Activated T-cell treated with anti-CD3 and anti-CD28 coated beads, Interleukin-2, amount 50 U/mL, for 72 hours (primary cell): ENCODE measurements around the gene DHRS7B. TPM values are rescaled to one million over a fixed set of nuclear protein-coding genes. Genes with fewer than 3 reads are reported as not detected.

Source experiments
- ATAC-seq, 2 donors: fragments of 150-1000 bp; cut with Tn5 transposase; replicated peaks in 1 of 2; 2 replicates each; pipeline ENCODE4 v1.10.0; 2021; ENCODE audit warnings: moderate library complexity in 2 of 2, mild to moderate bottlenecking in 1 of 2
- DNase-seq, 2 donors: peaks; one replicate each; pipeline ENCODE4 v3.0.0; 2021 to 2022; ENCODE audit warnings: mixed read lengths in 1 of 2
- H3K27ac Mint-ChIP-seq: one replicate; pipeline ENCODE4 v1.8.0; 2022; ENCODE audit warnings: mild to moderate bottlenecking, moderate library complexity, mixed read lengths
- H3K27me3 Mint-ChIP-seq: one replicate; pipeline ENCODE4 v1.8.0; 2022; ENCODE audit warnings: low read depth, mixed read lengths
- H3K36me3 Mint-ChIP-seq, 2 donors: one replicate each; pipeline ENCODE4 v1.8.0; 2022; ENCODE audit warnings: mixed read lengths in 2 of 2, mild to moderate bottlenecking in 1 of 2; ENCODE audit not compliant: insufficient read depth in 2 of 2
- H3K4me1 Mint-ChIP-seq: one replicate; pipeline ENCODE4 v1.8.0; 2022; ENCODE audit warnings: low read depth, mixed read lengths
- H3K4me3 Mint-ChIP-seq, 2 donors: one replicate each; pipeline ENCODE4 v1.8.0; 2022; ENCODE audit warnings: mild to moderate bottlenecking in 2 of 2, mixed read lengths in 2 of 2, moderate library complexity in 2 of 2
- H3K9me3 Mint-ChIP-seq, 2 donors: one replicate each; pipeline ENCODE4 v1.8.0; 2022; ENCODE audit warnings: mixed read lengths in 2 of 2
- total RNA-seq, 2 donors: library from RNA; stranded (reverse); gene quantifications; one replicate each; pipeline ENCODE4 v1.2.3, GENCODE V29; 2022

DHRS7B gene
- total RNA-seq, 2 donors from 2014 or later: 19.5 to 21.4 TPM

DNA sequence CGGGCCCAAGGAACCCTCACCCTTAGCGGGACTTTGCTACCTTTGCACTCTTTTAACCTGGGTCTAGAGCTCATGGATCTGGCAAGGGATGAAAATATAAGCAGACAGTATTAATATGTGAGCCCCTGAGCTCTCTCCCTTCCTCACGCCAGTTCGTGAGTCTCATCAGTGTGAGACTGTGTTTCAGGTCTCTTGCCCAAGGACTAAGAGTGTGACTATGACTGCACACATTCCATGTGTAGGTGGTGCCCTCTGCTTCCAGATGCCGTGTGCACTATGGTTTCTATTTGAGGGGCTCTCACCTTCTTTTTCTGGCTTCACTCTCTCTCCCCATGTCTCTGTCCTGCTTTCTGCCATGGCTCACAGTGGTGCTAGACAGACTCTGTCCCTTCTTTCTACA is 40.5 kb downstream of the DHRS7B start:
- Mint-ChIP-seq H3K4me1 (peaks cover 21% of the 10 kb centered on the region), H3K27me3 (no peaks in the 10 kb centered on the region), H3K27ac (no peak overlapping the region), H3K4me3 (no peak overlapping the region), H3K36me3 (peaks cover 0 to 2% of the 10 kb centered on the region in 2 donors), H3K9me3 (no peaks in the 10 kb centered on the region)
- no peak for DNase-seq
- ATAC-seq: no peak

DNA sequence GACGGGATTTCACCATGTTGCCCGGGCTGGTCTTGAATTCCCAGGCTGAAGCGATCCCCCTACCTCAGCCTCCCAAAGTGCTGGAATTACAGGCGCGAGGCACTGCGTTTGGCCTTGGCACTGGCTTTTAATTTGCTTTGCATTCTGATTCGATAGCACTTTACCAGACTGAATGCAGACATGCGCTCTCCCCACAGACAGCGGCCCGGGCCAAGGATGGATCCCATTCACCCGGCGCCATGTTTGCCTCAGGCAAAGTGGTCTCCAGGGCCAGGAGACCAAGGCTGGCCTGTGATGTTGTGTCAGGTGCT is 41.7 kb downstream of the DHRS7B start:
- peaks cover 2 to 3% of the 10 kb centered on the region in 2 donors for H3K36me3 Mint-ChIP-seq
- no peak for DNase-seq
- H3K27ac Mint-ChIP-seq: no peak overlapping the region

DNA sequence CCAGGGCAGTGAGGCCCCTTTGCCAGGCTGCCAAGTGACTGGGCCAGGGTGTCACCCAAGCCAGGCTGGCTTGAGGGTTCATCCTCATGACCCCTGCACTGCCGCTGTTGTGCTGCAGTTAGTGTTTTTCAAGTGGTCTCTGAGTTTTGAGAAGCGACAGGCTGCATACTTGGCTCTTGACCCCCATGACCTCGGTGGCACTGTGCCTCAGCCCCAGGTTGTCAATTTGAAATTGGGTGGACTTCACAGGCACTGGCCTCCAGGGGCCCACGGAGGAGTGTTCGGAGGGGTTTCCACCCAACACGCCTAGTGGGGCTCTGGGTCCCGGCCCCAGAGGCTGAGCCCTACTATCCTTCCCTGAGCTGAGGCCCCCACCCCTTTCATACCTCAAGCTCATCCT is 42.7 kb downstream of the DHRS7B start:
- Mint-ChIP-seq H3K36me3 (peaks cover 3 to 6% of the 10 kb centered on the region in 2 donors), H3K4me3 (no peak overlapping the region), H3K27me3 (no peaks in the 10 kb centered on the region), H3K27ac (no peak overlapping the region), H3K9me3 (no peaks in the 10 kb centered on the region), H3K4me1 (peaks cover 21% of the 10 kb centered on the region)
- DNase-seq (no peak), ATAC-seq (no peak)

More for the DNA sequence above, 41.7 kb downstream of the DHRS7B start:
- Mint-ChIP-seq H3K4me3 (no peak overlapping the region), H3K9me3 (no peaks in the 10 kb centered on the region), H3K4me1 (peaks cover 21% of the 10 kb centered on the region), H3K27me3 (no peaks in the 10 kb centered on the region)
- ATAC-seq: no peak

DNA sequence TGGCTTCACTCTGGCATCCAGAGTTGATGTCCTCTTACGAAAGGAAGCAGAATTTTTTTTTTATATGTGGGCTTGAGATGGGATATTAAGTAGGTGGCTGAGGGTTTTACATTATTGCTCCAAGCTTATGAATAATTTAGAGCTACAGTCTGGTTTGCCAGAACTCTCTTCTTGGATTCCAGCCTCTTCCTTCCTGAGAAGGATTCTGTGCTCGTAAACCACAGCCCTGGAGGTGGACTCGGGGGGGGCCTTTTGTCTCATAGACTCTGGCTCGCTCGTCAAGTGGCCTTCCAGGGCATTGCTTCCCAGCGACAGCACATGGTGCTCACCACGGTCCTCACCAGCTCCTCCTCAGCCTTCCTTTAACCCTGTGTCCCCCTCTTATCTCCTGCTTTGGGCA is 44.0 kb downstream of the DHRS7B start:
- H3K4me3 Mint-ChIP-seq: no peak overlapping the region
- no peaks in the 10 kb centered on the region for H3K9me3 Mint-ChIP-seq
- DNase-seq (no peak), ATAC-seq (no peak)
- no peak overlapping the region for H3K27ac Mint-ChIP-seq
- H3K36me3 Mint-ChIP-seq: peaks cover 3 to 6% of the 10 kb centered on the region in 2 donors
- peaks cover 21% of the 10 kb centered on the region for H3K4me1 Mint-ChIP-seq
- no peaks in the 10 kb centered on the region for H3K27me3 Mint-ChIP-seq

DNA sequence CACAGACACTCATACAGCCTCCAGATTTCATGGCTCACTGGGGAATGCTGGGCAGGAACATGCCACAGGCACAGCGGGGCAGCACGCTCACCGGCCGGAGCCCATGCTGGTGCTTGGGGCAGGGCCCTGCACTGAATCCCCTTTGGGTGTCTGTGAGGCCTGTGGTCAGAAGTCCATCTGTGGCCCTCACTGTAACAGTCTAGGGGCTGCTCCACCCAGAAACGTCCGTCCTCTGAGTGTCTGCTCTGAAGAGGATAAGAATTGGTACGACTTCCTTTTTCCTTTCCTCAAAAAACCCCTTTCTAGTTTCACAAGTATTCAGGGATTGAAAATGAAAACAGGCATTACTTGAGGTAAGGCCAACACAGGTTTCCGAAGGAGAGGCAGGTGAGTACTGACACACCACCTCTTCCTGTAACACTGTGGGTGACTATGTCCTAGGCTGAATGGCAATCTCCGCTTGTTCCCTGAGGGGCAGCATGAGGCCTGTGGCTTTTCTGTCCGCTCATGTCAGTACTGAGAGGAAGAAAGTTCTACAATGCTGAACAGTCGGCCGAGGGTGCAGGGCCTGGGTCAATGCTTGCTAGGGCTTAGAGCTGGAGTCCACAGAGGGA is 44.7 kb downstream of the DHRS7B start:
- H3K4me3 Mint-ChIP-seq: no peak overlapping the region
- no peaks in the 10 kb centered on the region for H3K9me3 Mint-ChIP-seq
- no peaks in the 10 kb centered on the region for H3K27me3 Mint-ChIP-seq
- no peak for DNase-seq
- ATAC-seq: peak; percentile 36 to 60
- H3K27ac Mint-ChIP-seq: no peak overlapping the region
- peaks cover 3 to 6% of the 10 kb centered on the region in 2 donors for H3K36me3 Mint-ChIP-seq
- peaks cover 21% of the 10 kb centered on the region for H3K4me1 Mint-ChIP-seq

DNA sequence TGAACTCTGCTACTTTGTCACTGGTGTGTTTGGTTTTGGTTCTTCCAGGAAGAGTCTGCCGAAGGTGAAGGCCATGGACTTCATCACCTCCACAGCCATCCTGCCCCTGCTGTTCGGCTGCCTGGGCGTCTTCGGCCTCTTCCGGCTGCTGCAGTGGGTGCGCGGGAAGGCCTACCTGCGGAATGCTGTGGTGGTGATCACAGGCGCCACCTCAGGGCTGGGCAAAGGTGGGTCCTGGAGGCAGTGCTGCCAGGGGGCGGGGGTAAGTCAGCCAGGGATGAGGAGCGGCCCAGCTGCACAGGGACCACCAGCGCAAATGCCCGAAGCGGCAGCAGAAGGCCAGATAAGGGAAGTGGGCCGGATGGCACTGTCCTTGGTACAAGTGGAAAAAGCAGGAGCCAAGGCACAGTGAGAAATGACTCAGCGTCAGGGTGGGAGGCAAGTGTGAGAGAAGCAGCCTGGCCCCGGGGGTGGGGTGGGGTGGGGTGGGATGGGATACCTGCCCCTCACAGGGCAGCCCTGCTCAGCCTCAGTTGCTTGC is 45.3 kb downstream of the DHRS7B start:
- no peak for ATAC-seq
- Mint-ChIP-seq H3K36me3 (peaks cover 3 to 6% of the 10 kb centered on the region in 2 donors), H3K4me3 (no peak overlapping the region), H3K27me3 (no peaks in the 10 kb centered on the region), H3K27ac (no peak overlapping the region), H3K4me1 (peaks cover 21% of the 10 kb centered on the region), H3K9me3 (no peaks in the 10 kb centered on the region)
- no peak for DNase-seq

DNA sequence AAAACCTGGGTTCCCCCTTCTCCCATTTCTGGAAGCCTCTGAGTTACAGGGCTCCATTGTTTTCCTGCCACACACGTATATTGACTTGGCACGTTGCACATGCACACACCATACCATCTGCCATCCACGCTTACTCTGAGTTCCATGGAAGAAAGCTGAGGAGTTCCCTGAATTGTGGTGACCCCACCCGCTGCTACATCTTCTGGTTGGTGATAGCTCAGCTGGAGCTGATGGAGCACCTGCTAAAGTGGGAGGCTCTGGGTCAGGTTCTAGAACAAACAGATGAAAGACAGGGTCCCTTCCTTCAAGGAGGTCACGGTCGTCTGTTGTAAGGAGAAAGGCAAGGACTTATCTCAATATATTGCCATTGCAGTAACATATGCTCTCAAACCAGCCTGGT is 46.1 kb downstream of the DHRS7B start:
- no peak for DNase-seq

DNA sequence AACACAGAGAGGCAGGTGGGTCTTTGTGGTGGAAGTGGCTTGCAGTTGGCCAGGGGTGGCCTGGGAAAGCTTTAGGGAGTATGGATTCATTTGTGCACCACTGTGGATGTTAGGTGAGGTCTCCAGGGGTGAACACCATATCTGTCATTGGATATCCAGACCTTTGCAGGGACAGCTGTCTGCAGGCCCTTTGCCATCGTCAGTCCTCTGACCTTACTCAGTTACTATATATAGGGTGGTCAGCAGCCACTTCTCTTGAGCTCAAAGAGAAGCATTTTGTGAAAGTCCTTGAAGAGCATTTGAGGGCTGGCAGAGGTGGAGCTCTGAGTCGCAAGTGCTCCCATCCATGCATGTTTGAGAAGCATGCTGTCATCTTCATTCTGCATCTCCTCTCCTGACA is 46.8 kb downstream of the DHRS7B start:
- no peak for ATAC-seq
- Mint-ChIP-seq H3K4me3 (no peak overlapping the region), H3K9me3 (no peaks in the 10 kb centered on the region), H3K27ac (no peak overlapping the region), H3K27me3 (no peaks in the 10 kb centered on the region), H3K36me3 (peaks cover 3 to 6% of the 10 kb centered on the region in 2 donors), H3K4me1 (peaks cover 21% of the 10 kb centered on the region)
- no peak for DNase-seq

More for the DNA sequence above, 46.1 kb downstream of the DHRS7B start:
- Mint-ChIP-seq H3K36me3 (peaks cover 3 to 6% of the 10 kb centered on the region in 2 donors), H3K9me3 (no peaks in the 10 kb centered on the region), H3K27me3 (no peaks in the 10 kb centered on the region), H3K4me1 (peaks cover 21% of the 10 kb centered on the region), H3K27ac (no peak overlapping the region), H3K4me3 (no peak overlapping the region)
- ATAC-seq: no peak

DNA sequence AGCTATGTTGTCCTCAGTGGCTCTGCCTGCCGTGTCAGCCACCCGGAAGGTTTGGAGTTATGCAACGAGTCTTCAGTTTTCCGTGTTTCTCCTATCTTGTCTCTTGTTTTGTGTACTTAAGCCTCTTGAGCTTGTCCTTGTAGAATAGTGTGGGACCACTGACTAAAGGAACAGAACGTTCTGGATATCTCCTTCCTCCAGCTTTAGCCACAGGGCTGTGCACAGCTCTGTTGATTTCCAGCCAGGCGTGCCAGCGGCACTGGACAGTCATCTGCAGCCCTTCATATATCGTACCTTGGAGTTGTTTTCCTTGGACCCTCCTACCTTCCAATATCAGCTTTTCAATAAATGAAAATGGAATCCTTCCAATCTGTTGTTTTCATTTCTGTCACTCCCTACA is 47.4 kb downstream of the DHRS7B start:
- Mint-ChIP-seq H3K9me3 (no peaks in the 10 kb centered on the region), H3K36me3 (peaks cover 3 to 6% of the 10 kb centered on the region in 2 donors), H3K27me3 (no peaks in the 10 kb centered on the region), H3K4me1 (peaks cover 21% of the 10 kb centered on the region), H3K27ac (no peak overlapping the region), H3K4me3 (no peak overlapping the region)
- DNase-seq: no peak
- no peak for ATAC-seq

DNA sequence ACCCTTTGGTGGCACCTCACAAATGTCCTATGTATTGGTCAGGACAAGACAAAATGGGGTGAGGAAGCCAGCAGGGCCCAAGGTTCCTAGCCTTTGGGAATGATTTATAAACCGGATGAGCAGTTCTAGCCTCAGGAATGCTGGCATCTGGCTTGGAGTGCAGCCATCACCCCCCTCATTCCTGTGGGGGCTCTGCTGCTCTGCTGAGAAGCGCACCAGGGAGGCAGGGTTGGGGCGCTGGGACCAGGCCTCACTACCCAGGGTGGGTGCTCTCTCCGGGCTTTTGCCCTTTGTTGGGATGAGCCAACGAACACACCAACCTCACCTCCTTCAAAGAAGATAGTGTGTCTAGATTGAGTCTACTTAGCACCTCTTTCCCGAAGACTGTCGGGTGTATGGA is 47.9 kb downstream of the DHRS7B start:
- Mint-ChIP-seq H3K36me3 (peaks cover 3 to 6% of the 10 kb centered on the region in 2 donors), H3K27me3 (no peaks in the 10 kb centered on the region), H3K9me3 (no peaks in the 10 kb centered on the region), H3K27ac (no peak overlapping the region), H3K4me3 (no peak overlapping the region), H3K4me1 (peaks cover 21% of the 10 kb centered on the region)
- ATAC-seq (no peak), DNase-seq (no peak)

DNA sequence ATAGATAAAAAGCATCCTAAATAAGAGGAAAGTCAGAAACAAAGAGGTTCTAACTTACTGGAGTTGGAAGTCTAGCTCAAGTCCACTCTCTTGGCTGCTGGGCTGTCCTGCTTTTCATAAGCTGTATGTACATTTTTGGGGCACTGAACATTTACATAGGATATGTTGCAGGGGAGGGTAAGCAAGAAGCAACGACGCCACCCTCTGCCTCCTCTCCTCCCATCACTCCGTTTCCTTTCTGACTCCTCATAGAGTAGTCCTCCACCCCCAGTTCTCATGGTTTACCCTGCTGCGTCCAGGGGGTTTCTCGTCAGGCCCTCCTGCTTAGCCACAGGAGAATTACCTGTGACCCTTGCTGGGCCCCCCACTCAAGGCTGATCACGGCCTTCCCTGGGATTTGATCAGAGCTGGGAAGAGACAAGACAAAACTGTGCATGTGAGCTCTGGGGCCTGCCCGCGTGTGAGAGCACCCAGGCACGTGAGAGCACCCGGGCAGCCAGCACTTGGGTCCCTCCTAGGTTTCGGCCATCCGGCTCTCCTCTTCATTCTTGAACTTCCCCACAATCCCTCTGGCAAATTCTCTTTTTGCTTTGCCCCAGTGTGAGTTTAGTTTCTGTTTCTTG is 50.1 kb downstream of the DHRS7B start:
- no peak for DNase-seq
- ATAC-seq: no peak
- H3K27ac Mint-ChIP-seq: no peak overlapping the region

DNA sequence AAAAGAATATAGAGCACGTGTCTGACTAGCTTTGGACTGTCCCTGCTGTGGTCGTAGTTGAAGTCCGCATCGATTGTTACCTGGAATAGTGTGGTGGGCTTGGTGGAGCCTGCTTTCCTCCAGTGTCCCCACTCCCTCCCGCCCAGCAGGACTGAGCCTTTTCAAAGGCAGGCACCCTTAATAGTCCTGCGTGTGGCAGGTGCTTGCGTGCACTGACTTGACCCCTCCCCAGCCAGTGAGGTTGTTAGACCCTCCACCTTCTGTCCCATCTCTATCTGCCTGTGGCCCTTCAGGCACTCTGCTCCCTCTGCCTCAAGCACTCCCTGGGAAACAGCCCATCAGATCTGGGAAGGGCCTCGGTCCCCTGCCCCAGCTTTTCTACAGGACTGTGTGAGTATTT is 50.6 kb downstream of the DHRS7B start:
- no peaks in the 10 kb centered on the region for H3K27me3 Mint-ChIP-seq
- DNase-seq: no peak
- H3K4me3 Mint-ChIP-seq: no peak overlapping the region
- no peaks in the 10 kb centered on the region for H3K9me3 Mint-ChIP-seq
- no peaks in the 10 kb centered on the region for H3K4me1 Mint-ChIP-seq
- no peak overlapping the region for H3K27ac Mint-ChIP-seq
- no peak for ATAC-seq
- peaks cover 5% of the 10 kb centered on the region in 2 donors for H3K36me3 Mint-ChIP-seq

More for the DNA sequence above, 50.1 kb downstream of the DHRS7B start:
- H3K4me3 Mint-ChIP-seq: no peak overlapping the region
- H3K27me3 Mint-ChIP-seq: no peaks in the 10 kb centered on the region
- peaks cover 2% of the 10 kb centered on the region for H3K4me1 Mint-ChIP-seq
- H3K36me3 Mint-ChIP-seq: peaks cover 4 to 7% of the 10 kb centered on the region in 2 donors
- H3K9me3 Mint-ChIP-seq: no peaks in the 10 kb centered on the region

DNA sequence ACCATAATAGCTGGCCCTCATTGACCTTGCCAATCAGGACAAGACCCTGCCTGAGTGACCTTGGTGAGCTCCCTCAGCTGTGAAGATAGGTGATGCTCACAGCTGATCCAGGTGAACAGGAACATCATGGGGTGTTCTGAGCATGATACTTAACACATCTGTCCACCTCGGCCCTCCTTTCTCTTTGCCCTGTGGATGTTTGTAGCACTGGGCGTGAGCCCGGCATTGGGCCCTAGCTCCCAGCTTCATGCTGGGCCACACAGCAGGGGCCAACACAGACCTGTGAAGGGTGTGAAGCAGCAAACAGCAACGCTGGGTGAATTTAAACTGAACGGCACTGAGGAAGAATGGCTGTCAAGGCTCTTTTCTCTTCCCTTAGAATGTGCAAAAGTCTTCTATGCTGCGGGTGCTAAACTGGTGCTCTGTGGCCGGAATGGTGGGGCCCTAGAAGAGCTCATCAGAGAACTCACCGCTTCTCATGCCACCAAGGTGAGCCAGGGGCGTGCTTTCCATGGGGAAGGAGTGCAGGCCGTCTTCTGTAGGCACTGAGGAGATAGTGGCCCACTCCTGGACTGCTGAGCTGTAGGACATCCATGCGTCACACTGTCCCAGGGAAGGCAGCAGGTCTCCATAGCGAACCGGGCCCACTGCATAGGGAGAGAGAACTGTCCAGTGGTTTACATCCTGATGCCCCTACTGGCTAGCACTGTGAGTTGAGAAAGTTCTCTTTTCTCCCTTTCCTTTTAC is 51.3 kb downstream of the DHRS7B start:
- DNase-seq: no peak
- Mint-ChIP-seq H3K4me1 (no peaks in the 10 kb centered on the region), H3K27ac (no peak overlapping the region), H3K36me3 (peaks cover 5% of the 10 kb centered on the region in 2 donors), H3K9me3 (no peaks in the 10 kb centered on the region), H3K4me3 (no peak overlapping the region), H3K27me3 (no peaks in the 10 kb centered on the region)
- ATAC-seq: no peak
